HUES64 (cell line): ENCODE data around the gene SPRR2A. TPM values are rescaled to one million over a fixed set of nuclear protein-coding genes. Genes with fewer than 3 reads are reported as not detected.

Source experiments
- H3K27ac ChIP-seq: 2 replicates; pipeline ENCODE4 v1.7.0; 2013; ENCODE audit warnings: low read depth, low read length, inconsistent platforms
- H3K27me3 ChIP-seq: 2 replicates; pipeline ENCODE4 v1.6.1; 2013; ENCODE audit warnings: mild to moderate bottlenecking, low read length; ENCODE audit not compliant: insufficient read depth
- H3K36me3 ChIP-seq: 2 replicates; pipeline ENCODE4 v1.6.1; 2013; ENCODE audit warnings: mild to moderate bottlenecking, low read length; ENCODE audit not compliant: insufficient read depth
- H3K4me1 ChIP-seq: 2 replicates; pipeline ENCODE4 v1.6.1; 2013; ENCODE audit warnings: mild to moderate bottlenecking, low read length, moderate library complexity; ENCODE audit not compliant: insufficient read depth
- H3K4me3 ChIP-seq: 2 replicates; pipeline ENCODE4 v1.5.1; 2013; ENCODE audit warnings: mild to moderate bottlenecking, low read length, moderate library complexity
- H3K9ac ChIP-seq: 2 replicates; pipeline ENCODE4 v1.6.1; 2013; ENCODE audit warnings: mild to moderate bottlenecking, low read depth, low read length
- H3K9me3 ChIP-seq: 2 replicates; pipeline ENCODE4 v1.6.1; 2013; ENCODE audit warnings: low read depth, low read length; ENCODE audit not compliant: insufficient read depth
- WGBS: fragments of 150-250, 120-280 bp; methylation state at CpG from one replicate; pipeline ENCODE4 v1.1.7; 2013; ENCODE audit warnings: missing lambda C conversion rate; 5-methylcytosine and 5-hydroxymethylcytosine counted together
- polyA plus RNA-seq, 2 experiments: library from polyadenylated mRNA; stranded (reverse); fragments of 50-300 nt; gene quantifications; one replicate each; pipeline ENCODE4 v1.2.3, GENCODE V29; 2013

SPRR2A gene
- not detected for polyA plus RNA-seq (2013, experiment 1 of 2)
- not detected for polyA plus RNA-seq (2013, experiment 2 of 2)

GRCh38 chr1:153057375-153057774 lies at the start of gene SPRR2A:
Gene SPRR2A (minus strand): TSS chr1:153057512. CDS start chr1:153056735, 777 bp downstream.
- 70% methylated on average over 2 of the region's 2 CpGs for WGBS
- no peaks in the 10 kb centered on the region for H3K36me3 ChIP-seq
- no peak within 1 kb of the TSS for H3K4me3 ChIP-seq
- no peak within 1 kb of the TSS for H3K9ac ChIP-seq
- no peaks in the 10 kb centered on the region for H3K4me1 ChIP-seq
- no peaks in the 10 kb centered on the region for H3K9me3 ChIP-seq
- no peaks in the 10 kb centered on the region for H3K27me3 ChIP-seq
- no peak within 1 kb of the TSS for H3K27ac ChIP-seq

GRCh38 chr1:153100245-153100644 lies 42.9 kb upstream of the SPRR2A start:
- no peak overlapping the region for H3K9ac ChIP-seq
- H3K36me3 ChIP-seq, result no peaks in the 10 kb centered on the region
- no peak overlapping the region for H3K27ac ChIP-seq
- no peaks in the 10 kb centered on the region for H3K4me1 ChIP-seq
- H3K4me3 ChIP-seq, result no peak overlapping the region
- 100% methylated on average over 2 of the region's 5 CpGs for WGBS
- H3K27me3 ChIP-seq, result no peaks in the 10 kb centered on the region
- H3K9me3 ChIP-seq, result no peaks in the 10 kb centered on the region

DNA sequence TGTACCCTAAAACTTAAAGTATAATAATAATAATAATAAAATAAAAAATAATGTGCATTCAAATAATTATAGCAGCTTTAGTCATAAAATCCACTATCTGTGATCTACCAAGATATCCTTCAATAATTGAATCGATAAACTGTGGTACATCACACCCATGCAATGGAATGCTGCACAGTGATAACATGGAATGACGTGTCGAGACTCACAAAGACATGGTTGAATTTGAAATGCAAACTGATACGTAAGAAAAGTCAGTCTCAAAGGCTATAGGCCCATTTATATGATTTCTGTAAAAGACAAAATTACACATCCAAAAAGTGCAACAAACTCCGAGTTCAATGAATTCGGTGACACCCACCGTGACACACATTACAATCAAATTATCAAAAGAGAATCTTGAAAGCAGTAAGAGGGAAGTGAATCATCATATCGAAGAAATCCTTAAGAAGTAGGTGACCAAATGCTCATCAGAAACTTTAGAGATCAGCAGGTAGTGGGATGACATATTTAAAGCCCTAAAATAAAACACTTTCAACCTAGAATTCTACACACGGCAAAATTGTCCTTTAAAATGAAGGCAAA lies 42.2 kb upstream of the SPRR2A start:
- H3K9ac ChIP-seq, result no peak overlapping the region
- no peaks in the 10 kb centered on the region for H3K4me1 ChIP-seq
- H3K27me3 ChIP-seq, result no peaks in the 10 kb centered on the region
- no peaks in the 10 kb centered on the region for H3K36me3 ChIP-seq
- H3K27ac ChIP-seq, result no peak overlapping the region
- WGBS, result 99% methylated on average over 9 of the region's 9 CpGs
- no peak overlapping the region for H3K4me3 ChIP-seq
- no peaks in the 10 kb centered on the region for H3K9me3 ChIP-seq

DNA sequence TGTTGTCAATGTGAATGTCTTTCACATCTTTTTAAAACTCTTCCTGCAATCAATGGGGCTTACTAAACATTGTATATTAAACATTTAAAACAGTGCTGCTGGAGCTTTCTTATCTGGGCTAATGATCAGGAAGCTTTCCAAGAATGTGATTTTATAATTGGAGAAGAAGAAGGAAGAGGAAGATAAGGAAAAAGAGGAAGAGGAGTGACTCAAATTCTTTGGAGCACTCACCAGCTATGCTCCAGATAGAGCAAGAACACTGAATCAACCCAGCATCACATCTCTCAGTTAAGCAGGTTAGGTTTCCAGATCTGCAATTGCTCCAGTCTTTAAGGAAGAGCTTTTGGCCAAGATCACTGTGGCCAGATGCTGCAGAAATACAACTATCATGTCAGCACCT lies 38.5 kb upstream of the SPRR2A start:
- H3K27me3 ChIP-seq, result no peaks in the 10 kb centered on the region
- no peak overlapping the region for H3K27ac ChIP-seq
- no peak overlapping the region for H3K4me3 ChIP-seq
- no peaks in the 10 kb centered on the region for H3K4me1 ChIP-seq
- H3K9me3 ChIP-seq, result no peaks in the 10 kb centered on the region
- no peaks in the 10 kb centered on the region for H3K36me3 ChIP-seq
- no peak overlapping the region for H3K9ac ChIP-seq

DNA sequence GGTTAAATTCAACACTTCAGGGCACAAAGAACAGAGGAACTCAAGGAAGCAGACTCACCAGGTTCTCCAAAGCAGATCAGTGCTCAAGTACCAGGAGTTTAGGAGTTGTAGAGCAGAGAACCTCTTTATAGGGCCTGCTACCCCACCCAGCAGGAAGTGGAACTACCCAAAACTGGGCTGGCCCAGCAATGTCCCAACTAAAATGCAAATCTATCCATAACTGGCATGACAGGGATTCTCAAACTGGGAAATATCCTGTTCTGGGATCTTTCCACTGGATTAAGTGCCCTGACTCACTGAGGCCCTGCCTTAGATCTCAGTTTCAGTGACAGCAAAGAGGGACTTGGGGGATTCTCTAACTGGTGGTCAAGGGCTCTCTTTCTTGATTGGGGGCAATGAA lies 37.1 kb upstream of the SPRR2A start, which contains the start of gene SPRR2E:
Gene SPRR2E, minus strand, starts transcription at position 101 of the 400 bp plus-strand sequence. CDS start 775 bp downstream, outside the sequence.
- H3K9ac ChIP-seq, result no peak within 1 kb of the TSS
- H3K4me3 ChIP-seq, result no peak within 1 kb of the TSS
- no peaks in the 10 kb centered on the region for H3K4me1 ChIP-seq
- H3K36me3 ChIP-seq, result no peaks in the 10 kb centered on the region
- no peaks in the 10 kb centered on the region for H3K9me3 ChIP-seq
- no peak within 1 kb of the TSS for H3K27ac ChIP-seq
- no peaks in the 10 kb centered on the region for H3K27me3 ChIP-seq

GRCh38 chr1:153087652-153088051 lies 30.3 kb upstream of the SPRR2A start:
- 91% methylated on average over 1 of the region's 1 CpG for WGBS
- Histone ChIP-seq H3K9ac (no peak overlapping the region), H3K4me3 (no peak overlapping the region), H3K27ac (no peak overlapping the region), H3K27me3 (no peaks in the 10 kb centered on the region), H3K4me1 (no peaks in the 10 kb centered on the region), H3K36me3 (no peaks in the 10 kb centered on the region), H3K9me3 (no peaks in the 10 kb centered on the region)

DNA sequence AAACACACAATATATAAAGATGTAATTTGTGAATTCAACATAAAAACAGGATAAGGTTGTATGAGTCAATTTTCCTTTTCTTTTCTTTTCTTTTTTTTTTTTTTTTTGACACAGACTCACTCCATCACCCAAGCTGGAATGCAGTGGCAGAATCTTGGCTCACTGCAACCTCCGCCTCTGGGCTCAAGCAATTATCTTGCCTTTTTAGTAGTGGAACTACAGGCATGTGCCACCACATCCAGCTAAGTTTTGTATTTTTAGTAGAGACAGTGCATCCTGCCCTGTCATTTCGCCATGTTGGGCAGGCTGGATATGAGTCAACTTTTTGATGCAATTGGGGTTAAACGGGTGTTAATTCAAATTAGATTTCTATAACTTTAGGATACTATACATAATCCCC lies 24.4 kb upstream of the SPRR2A start:
- 100% methylated on average over 2 of the region's 3 CpGs for WGBS
- Histone ChIP-seq H3K9me3 (no peaks in the 10 kb centered on the region), H3K36me3 (no peaks in the 10 kb centered on the region), H3K4me1 (no peaks in the 10 kb centered on the region), H3K4me3 (no peak overlapping the region), H3K9ac (no peak overlapping the region), H3K27ac (no peak overlapping the region), H3K27me3 (no peaks in the 10 kb centered on the region)

GRCh38 chr1:153072806-153073726 lies 15.8 kb upstream of the SPRR2A start:
- H3K9ac ChIP-seq, result no peak overlapping the region
- no peak overlapping the region for H3K4me3 ChIP-seq
- no peak overlapping the region for H3K27ac ChIP-seq
- no peaks in the 10 kb centered on the region for H3K9me3 ChIP-seq
- H3K36me3 ChIP-seq, result no peaks in the 10 kb centered on the region
- H3K4me1 ChIP-seq, result no peaks in the 10 kb centered on the region
- H3K27me3 ChIP-seq, result no peaks in the 10 kb centered on the region
- 88% methylated on average over 5 of the region's 5 CpGs for WGBS

GRCh38 chr1:153071511-153071910 lies 14.2 kb upstream of the SPRR2A start, which contains the start of gene SPRR2B:
Gene SPRR2B (minus strand): TSS chr1:153071611. CDS start chr1:153070839, 772 bp downstream.
- H3K27me3 ChIP-seq, result no peaks in the 10 kb centered on the region
- no peak within 1 kb of the TSS for H3K27ac ChIP-seq
- no peaks in the 10 kb centered on the region for H3K36me3 ChIP-seq
- no peak within 1 kb of the TSS for H3K9ac ChIP-seq
- H3K4me3 ChIP-seq, result no peak within 1 kb of the TSS
- no peaks in the 10 kb centered on the region for H3K4me1 ChIP-seq
- 42% methylated on average over 2 of the region's 2 CpGs for WGBS
- no peaks in the 10 kb centered on the region for H3K9me3 ChIP-seq

DNA sequence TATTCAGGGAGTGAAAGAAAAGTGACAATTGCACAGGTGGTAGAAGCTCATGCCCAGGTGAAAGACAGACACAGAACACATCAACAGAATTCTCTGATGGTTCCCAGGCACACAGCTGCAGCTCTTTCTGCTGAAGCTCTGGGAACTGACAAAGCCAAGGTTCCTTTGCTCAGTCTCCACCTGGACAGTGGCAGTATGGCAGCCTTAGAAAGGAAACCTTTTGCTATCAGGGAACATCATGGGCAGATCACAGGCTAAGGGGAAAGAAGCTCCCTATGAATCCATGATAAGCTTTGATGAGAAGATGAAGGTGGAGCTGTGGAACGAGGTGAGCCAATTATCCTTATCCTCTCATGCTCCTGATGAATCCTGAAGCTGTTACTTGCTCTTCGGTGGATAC lies 12.9 kb upstream of the SPRR2A start:
- no peak overlapping the region for H3K27ac ChIP-seq
- H3K36me3 ChIP-seq, result no peaks in the 10 kb centered on the region
- H3K9ac ChIP-seq, result no peak overlapping the region
- no peaks in the 10 kb centered on the region for H3K27me3 ChIP-seq
- H3K4me1 ChIP-seq, result no peaks in the 10 kb centered on the region
- 58% methylated on average over 1 of the region's 2 CpGs for WGBS
- no peaks in the 10 kb centered on the region for H3K9me3 ChIP-seq
- H3K4me3 ChIP-seq, result no peak overlapping the region
